Raji (cell line): ENCODE data around the gene ANKS1B.

Experiments
- POLR2A ChIP-seq: IDR thresholded peaks from 2 replicates; pipeline ENCODE4 v1.6.1; 2011; ENCODE audit warnings: low read depth, low read length, control low read depth; ENCODE audit not compliant: insufficient read depth

ANKS1B gene

GRCh38 chr12:98757455-98757854, 1227.3 kb downstream of the ANKS1B start:
- no peak for TF ChIP-seq POLR2A

GRCh38 chr12:98754095-98754494, 1230.6 kb downstream of the ANKS1B start:
- TF ChIP-seq POLR2A = no peak

GRCh38 chr12:98752726-98753125, 1232.0 kb downstream of the ANKS1B start:
- TF ChIP-seq POLR2A = no peak

GRCh38 chr12:98751580-98752115, 1233.1 kb downstream of the ANKS1B start:
- TF ChIP-seq POLR2A = no peak

- no peak for TF ChIP-seq POLR2A
These were observed 1234.2 kb downstream of the ANKS1B start for GRCh38 chr12:98750511-98750910.

- no peak for TF ChIP-seq POLR2A
These were observed 1236.3 kb downstream of the ANKS1B start for GRCh38 chr12:98748463-98748862.

- TF ChIP-seq POLR2A = no peak
These were observed 1239.0 kb downstream of the ANKS1B start for GRCh38 chr12:98745578-98746391.

- no peak for TF ChIP-seq POLR2A
These were observed 1240.1 kb downstream of the ANKS1B start for GRCh38 chr12:98744680-98745079.

- TF ChIP-seq POLR2A = no peak
These were observed 1241.3 kb downstream of the ANKS1B start for GRCh38 chr12:98743362-98743953.

GRCh38 chr12:98741556-98742265, 1243.0 kb downstream of the ANKS1B start:
- no peak for TF ChIP-seq POLR2A

GRCh38 chr12:98741196-98741555, 1243.6 kb downstream of the ANKS1B start:
- TF ChIP-seq POLR2A = no peak

GRCh38 chr12:98740751-98741150, 1244.0 kb downstream of the ANKS1B start:
- no peak for TF ChIP-seq POLR2A

GRCh38 chr12:98738539-98738938, 1246.2 kb downstream of the ANKS1B start:
- no peak for TF ChIP-seq POLR2A

- TF ChIP-seq POLR2A = no peak
These were observed 1246.7 kb downstream of the ANKS1B start for GRCh38 chr12:98738002-98738401.

GRCh38 chr12:98737322-98737712, 1247.4 kb downstream of the ANKS1B start:
- no peak for TF ChIP-seq POLR2A
